Measurements from ENCODE around the gene MYLK.

Gene MYLK

DNA sequence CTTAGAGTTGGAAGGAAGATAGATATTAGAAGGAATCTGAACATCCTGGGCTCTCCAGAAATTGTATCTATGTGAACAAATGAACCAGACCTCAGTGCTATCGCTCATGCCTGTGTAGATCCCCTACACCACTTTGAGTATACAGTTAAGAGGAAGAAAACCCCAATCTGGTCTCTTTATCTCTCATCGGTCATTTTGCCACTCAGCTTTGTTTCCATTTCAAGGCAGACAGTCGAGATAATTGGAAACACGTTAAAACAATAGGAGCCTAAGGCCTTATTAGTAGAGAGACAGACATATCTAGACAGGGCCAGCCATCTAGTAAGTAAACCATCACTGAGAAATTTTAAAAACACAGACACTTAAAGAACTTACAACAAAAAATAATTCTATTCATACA, 101.6 kb downstream of the MYLK start:
- no peak for DNase-seq (ENCODE audit: low read depth, low spot score)
- H3K4me3 ChIP-seq (ENCODE audit: low read length): no peak overlapping the region

DNA sequence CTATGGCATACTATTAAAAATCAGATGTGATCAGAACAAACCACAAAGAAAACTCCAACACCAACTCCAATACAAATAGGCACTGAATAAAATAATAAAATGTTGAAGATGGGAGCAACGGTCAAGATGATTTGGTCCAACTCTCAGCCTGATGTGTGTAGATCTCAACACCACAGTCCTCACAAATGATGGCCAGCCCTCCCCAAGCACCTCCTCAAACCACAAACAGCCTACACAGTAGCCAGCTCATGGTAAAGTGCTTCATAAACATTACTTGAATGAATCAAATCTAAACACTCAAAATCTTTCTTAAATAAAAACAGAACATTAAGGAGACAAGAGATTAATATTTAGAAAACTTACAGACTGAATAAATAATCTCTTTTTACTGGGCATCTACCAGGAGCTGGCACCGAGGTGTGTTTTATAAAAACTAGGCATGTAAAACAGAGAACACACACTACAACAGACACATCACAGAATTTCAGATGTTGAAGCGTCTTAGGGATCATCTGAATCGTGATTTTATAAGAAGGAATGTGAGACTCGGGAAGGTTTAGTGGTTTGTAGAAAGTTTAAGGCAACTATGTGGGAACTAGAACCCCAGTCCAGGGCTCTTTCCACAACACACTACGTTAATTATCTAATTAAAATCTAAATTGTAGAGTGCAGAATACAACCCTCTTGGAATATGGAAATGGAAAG, 102.4 kb downstream of the MYLK start:
- no peak overlapping the region for H3K4me3 ChIP-seq (ENCODE audit: low read length)
- DNase-seq (ENCODE audit: low read depth, low spot score): no peak

- no peak overlapping the region for H3K4me3 ChIP-seq (ENCODE audit: low read length)
Measured at GRCh38 chr3:123781138-123781537, 103.0 kb downstream of the MYLK start.

GRCh38 chr3:123780656-123781055, 103.5 kb downstream of the MYLK start:
- DNase-seq (ENCODE audit: low read depth, low spot score): no peak
- no peak overlapping the region for H3K4me3 ChIP-seq (ENCODE audit: low read length)

More at GRCh38 chr3:123781138-123781537, 103.0 kb downstream of the MYLK start:
- no peak for DNase-seq (ENCODE audit: low read depth, low spot score)

GRCh38 chr3:123779655-123780231, 104.4 kb downstream of the MYLK start:
- H3K4me3 ChIP-seq (ENCODE audit: low read length): no peak overlapping the region
- DNase-seq (ENCODE audit: low read depth, low spot score): no peak

- H3K4me3 ChIP-seq (ENCODE audit: low read length): no peak overlapping the region
- DNase-seq (ENCODE audit: low read depth, low spot score): no peak
Measured at GRCh38 chr3:123778991-123779622, 105.0 kb downstream of the MYLK start.

DNA sequence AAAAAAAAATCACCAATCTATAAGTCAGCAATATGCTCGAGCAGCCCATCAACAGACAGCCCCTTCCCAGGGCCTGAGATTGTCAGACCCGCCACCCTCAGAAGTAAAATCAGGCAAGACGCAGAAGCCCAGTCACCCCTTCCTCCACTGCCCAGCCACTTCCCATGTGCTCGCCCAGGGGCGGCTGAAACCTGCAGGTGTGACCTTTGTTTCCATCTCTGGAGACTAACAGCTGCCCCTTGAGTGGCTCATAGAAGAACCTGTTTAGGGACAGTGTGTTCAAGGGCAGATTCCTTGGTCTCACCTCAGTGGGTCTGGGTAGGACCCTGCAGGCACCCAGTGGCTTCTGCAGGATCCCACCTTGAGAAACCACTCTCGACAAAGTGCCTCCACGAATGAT, 105.6 kb downstream of the MYLK start:
- no peak for DNase-seq (ENCODE audit: low read depth, low spot score)

GRCh38 chr3:123776071-123776782, 107.9 kb downstream of the MYLK start:
- no peak for DNase-seq (ENCODE audit: low read depth, low spot score)
- no peak overlapping the region for H3K4me3 ChIP-seq (ENCODE audit: low read length)

More for the DNA sequence above, 105.6 kb downstream of the MYLK start:
- H3K4me3 ChIP-seq (ENCODE audit: low read length): no peak overlapping the region

- no peak overlapping the region for H3K4me3 ChIP-seq (ENCODE audit: low read length)
- no peak for DNase-seq (ENCODE audit: low read depth, low spot score)
Measured at GRCh38 chr3:123774474-123774873, 109.7 kb downstream of the MYLK start.

DNA sequence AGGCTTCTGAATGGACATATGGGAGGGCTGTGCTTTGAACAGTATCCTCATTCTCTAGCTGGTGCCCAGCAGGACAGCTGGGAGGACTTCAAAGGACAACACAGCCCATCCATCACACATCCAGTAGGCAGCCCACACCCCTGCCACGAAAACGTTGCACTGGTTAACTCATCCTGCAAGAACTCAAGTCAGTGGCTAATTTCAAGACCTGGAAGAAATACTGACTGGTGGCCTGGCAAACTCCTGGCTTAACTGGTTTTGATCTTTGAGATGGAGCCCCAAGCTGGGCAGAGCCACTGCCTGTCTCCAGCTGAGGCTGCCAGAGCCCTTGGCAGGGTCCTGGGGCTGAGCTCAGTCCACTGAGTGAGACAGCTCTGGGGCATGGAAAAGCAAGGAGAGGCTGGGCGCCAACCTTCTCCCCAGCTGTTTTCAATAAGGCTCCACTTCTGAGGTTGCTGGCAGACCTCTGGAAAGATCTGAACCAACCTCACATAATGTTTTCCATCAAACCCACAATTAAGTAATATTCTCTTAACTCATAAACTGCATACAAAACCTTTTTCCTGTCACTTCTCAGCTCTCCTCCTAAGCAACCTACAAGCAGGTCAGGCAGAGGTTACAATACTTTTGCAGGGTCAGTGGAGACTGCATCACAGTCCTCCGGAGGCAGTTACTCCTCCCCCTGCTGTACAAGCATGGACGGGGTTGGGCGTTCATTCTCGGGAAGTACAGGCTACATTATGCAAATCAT, 110.3 kb downstream of the MYLK start:
- H3K4me3 ChIP-seq (ENCODE audit: low read length): no peak overlapping the region
- DNase-seq (ENCODE audit: low read depth, low spot score): no peak

- no peak overlapping the region for H3K4me3 ChIP-seq (ENCODE audit: low read length)
Measured at GRCh38 chr3:123769356-123769743, 114.8 kb downstream of the MYLK start.

DNA sequence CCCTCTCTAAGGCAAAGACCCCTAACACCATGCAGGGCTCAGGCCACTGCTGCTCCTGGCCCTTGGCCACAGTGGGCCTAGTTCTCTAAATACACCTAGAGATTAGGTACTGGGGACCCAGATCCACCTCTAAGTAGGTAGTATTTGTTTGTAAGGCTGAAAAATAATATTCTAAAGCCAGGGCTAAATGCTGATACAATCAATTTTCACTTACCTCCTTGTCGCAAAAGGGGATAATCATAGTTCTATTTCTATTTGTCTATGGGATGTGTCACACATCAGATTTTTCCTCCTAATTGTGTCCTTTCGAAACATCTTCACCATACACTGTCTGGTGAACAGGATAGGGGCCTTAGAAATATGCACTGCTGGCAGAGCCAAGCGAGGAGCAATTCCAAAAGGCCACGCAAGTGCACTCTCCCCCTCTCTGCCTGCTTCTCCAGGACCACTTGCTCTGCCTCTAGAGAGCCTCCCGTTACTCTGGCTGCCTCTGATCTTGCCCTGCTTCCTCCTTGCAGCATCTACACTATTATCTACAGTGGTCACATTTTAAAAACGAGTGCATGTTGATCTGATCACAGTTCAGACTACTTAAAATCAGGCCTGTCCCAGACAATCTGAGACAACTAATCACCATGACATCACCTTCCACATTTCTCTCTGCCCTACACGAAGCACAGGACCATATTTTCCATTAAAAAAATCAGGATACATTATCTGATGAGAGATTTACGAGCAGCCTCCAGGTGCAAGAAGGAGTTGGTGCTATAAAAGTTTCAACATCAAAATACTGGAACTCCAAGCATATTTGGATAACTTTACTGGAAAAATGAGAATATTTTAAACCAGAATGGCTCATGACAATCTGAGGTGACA, 115.4 kb downstream of the MYLK start:
- DNase-seq (ENCODE audit: low read depth, low spot score): no peak
- H3K4me3 ChIP-seq (ENCODE audit: low read length): no peak overlapping the region

More at GRCh38 chr3:123769356-123769743, 114.8 kb downstream of the MYLK start:
- no peak for DNase-seq (ENCODE audit: low read depth, low spot score)

DNA sequence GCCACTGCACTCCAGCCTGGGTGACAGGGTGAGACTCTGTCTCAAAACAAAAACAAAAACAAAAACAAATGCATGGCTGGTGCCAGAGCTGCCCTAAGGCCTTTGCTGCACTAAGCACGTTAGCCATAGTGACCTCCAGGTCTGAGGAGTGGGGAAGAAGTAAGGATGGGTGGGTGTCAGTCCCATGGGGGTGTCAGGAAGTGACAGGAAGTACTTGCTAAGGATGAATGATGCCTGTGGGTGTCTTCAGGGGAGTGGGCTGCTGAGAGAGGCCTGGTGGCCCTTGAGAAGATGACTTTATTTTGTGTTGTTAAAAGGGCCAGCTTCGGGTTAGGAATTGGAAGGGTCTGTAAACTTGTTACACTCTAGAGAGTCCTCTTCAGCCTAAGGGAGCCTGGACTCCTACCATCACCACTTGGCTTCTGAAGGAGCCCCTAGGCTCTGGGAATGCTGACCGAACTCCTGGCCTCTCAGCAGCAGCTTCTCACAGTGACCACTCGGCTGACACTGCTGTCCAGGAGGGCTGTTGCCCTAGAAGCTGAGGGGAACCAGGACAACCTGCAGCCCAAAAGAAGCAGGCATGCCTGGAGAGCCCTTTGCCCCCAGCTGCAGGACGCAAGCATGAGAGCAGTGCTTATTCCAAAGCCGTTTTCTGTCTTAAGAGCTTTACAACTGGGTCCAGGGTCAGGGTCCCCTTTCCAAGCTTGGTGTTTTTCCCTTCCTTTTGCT, 116.4 kb downstream of the MYLK start:
- DNase-seq (ENCODE audit: low read depth, low spot score): no peak
- H3K4me3 ChIP-seq (ENCODE audit: low read length): no peak overlapping the region

DNA sequence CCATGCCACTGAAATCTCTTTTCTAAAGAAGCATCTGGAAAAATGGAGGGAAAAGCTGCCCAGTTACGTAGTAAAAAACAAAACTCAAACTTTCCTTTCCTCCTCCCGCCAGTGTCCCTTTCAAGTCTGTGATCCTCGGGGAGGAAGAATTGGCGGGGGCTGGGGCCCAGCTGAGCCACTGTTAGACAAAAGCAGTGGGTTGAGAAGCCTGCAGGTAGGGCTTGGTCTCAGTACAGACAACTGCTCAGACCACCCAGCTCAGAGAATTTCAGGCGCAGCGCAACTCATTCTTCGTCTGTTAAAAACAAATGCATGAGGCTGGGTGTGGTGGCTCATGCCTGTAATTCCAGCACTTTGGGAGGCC, 117.1 kb downstream of the MYLK start:
- DNase-seq (ENCODE audit: low read depth, low spot score): no peak
- H3K4me3 ChIP-seq (ENCODE audit: low read length): no peak overlapping the region

- H3K4me3 ChIP-seq (ENCODE audit: low read length): no peak overlapping the region
- no peak for DNase-seq (ENCODE audit: low read depth, low spot score)
Measured at GRCh38 chr3:123766193-123767008, 117.7 kb downstream of the MYLK start.

DNA sequence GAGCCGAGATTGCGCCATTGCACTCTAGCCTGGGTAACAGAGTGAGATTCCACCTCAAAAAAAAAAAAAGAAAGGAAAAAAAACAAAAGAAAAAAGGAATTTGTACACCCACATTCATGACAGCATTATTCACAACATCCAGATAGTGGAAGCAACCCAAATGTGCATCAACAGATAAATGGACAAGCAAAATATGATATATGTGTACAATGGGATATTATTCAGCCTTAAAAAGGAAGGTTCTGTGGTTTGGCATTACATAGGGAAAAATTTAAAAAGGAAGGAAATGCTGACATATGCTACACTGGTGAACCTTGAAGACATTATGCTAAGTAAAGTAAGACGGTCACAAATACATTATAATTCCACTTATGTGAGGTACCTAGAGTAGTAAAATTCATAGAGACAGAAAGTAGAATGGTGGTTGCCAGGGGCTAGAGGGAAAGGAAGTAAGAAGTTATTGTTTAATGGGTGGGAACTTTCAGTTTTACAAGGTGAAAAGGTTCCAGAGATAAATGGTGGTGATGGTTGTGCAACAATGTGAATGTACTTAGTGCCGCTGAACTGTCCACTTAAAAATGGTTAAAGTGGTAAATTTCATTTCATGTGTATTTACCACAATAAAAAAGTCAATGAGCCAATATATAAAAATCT, 118.5 kb downstream of the MYLK start:
- DNase-seq (ENCODE audit: low read depth, low spot score): no peak
- no peak overlapping the region for H3K4me3 ChIP-seq (ENCODE audit: low read length)

DNA sequence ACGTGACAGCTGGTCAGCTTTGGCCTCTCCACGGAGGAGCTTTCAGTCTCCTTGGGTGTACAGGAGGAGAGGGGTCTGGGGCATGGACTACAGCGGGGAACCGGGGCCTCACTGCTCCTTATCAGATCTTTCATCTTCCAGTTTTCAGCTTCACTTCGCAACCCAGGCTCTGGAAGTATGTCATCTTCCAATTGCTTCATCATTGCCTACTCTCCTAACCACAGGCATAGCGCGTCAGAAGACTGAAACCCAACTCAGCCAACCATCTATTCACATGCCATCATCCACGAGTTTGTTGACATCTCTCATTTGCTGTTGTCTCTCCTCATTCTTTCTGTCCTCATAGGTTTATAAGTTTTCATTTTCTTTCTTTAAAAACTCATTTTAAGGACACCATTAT, 119.5 kb downstream of the MYLK start:
- H3K4me3 ChIP-seq (ENCODE audit: low read length): no peak overlapping the region
- no peak for DNase-seq (ENCODE audit: low read depth, low spot score)
